HG03280 (cell line): ENCODE measurements around the gene DEUP1.
"Not testable (repeated sequence)": the region's sequence is repeated elsewhere in the genome, so short reads cannot be mapped to it uniquely, and the experiment has no call there.

Experiments used
- ATAC-seq: cut with Tn5 transposase; IDR thresholded peaks from one replicate; pipeline ENCODE4 v1.9.1; 2021; ENCODE audit warnings: mild to moderate bottlenecking, moderate library complexity; ENCODE audit not compliant: unreplicated experiment

DEUP1 gene

GRCh38 chr11:93330446-93330984 lies at the start of gene DEUP1:
TSS of gene DEUP1 (plus strand) at chr11:93330742. CDS start at chr11:93332260, 1,518 bp downstream.
- no peak for ATAC-seq

DNA sequence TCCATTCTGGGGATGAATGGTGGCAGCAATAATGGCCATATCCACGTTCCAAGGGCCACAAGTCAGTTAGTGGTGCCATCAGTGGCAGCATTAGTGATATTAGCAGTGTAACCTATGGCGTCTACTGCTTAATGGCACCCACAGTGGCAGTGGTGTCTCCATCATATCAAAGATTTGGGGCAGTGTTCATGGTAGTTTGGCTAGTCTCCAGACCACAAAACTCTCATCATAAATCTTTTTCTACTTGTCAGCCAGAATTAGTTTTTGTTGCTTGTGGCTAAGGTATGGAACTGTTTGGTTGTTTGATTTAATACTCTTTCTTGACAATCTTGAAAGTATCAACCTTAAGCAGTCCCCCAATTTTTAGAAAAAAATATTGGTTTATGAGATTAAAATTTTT lies 45.1 kb upstream of the DEUP1 start:
- no peak for ATAC-seq

DNA sequence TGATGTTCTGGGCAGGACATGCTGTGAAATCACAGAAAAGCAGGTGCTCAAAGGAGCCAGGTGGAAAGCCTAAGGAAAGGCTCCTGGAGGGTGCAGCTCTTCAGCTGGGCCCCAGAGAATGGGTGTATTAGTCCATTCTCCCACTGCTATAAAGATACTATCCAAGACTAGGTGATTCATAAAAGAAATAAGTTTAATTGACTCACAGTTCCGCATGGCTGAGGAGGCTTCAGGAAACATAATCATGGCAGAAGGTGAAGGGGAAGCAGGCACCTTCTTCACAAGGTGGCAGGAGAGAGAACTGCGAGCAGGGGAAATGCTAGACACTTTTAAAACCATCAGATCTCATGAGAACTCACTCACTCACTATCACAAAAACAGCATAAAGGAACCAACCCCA lies 43.1 kb upstream of the DEUP1 start:
- no peak for ATAC-seq

DNA sequence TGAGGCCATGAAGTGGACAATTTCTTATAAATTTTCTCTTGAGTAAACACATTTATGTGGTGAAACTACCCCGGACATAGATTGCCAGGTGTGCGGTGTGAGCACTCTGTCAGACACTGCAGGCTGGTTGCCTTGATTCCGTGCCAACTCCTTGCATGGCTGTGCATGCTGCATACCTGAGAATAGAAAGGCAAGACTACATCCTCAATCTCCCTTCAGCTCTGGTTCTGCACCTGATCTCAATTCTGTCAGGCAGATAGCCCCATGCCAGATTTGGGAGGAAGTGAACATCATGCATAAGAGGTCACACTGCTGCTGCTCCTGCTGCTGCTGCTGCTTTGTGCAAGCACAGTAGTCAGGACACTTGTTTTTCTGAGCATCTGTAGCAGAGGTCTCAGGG lies 42.5 kb upstream of the DEUP1 start:
- ATAC-seq: no peak

DNA sequence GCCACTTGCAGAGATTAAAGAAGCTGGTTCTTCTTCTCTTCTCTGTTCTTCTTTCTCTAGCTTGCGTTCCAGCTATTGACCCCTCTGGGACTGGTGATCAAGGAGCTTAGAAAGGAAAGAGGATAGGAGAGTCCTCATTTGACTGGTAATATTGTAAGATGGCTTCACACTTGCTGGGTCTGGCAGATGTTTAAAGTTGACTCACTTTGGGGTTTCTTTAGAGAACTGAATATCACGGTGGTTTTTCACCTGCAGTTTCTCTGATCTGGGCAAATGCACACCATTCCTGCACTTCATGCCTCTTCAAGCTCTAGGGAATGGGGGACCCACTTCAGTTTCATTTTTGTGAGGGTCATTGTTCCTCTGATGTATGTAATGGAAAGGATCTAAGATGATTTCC lies 41.8 kb upstream of the DEUP1 start:
- ATAC-seq: no peak

DNA sequence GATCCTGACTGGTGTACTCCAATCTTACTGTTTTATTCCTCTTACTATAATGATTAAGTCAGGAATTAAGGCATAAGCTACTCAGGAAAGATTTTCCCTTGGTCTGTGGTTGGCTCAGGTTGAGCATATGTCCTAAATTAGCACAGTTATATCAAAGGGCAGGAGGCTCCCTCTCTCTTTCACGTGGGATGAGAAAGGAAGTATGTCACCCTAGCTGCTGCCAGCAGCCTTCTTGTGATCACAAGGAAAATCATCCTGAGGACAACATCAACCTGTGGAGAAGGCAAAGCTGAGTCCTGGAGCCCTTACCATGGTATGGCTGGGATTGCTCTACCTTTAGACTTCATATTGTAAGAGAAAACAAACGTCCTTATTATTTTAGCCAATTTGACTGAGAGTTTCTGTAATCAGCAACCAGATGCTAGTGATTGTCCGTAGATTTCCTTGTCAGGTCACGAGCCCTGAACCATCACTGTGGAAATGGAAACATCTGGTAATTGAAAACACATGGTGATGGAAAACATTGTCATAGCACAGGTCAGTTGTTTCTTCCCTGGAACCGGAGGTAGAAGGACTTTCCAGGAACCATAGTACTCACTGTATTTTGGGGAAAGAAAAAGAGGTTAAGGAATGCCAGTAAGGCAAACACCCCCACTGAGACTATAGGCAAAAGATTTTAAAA lies 40.6 kb upstream of the DEUP1 start:
- no peak for ATAC-seq

- ATAC-seq: no peak
These were observed 39.4 kb upstream of the DEUP1 start for GRCh38 chr11:93291110-93291509.

DNA sequence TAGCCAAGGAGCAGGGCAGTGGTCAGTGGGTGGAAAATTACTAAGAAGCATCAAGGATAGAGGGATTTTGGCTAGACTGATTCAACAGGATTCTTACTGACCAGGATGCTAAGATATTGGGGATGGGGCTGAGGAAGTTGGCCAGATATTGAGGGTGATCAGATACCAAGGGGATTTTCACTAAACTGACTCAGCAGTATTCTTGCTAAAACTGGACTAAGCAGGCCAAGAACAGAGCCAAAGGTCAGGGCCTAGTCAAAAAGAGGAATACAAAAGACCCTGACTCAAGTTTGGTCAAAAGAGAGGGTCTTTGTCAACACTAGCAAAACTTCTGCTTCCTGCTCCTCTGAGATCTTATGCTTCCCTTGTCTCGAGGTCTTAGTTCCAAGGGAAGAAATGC lies 38.6 kb upstream of the DEUP1 start:
- ATAC-seq: no peak

DNA sequence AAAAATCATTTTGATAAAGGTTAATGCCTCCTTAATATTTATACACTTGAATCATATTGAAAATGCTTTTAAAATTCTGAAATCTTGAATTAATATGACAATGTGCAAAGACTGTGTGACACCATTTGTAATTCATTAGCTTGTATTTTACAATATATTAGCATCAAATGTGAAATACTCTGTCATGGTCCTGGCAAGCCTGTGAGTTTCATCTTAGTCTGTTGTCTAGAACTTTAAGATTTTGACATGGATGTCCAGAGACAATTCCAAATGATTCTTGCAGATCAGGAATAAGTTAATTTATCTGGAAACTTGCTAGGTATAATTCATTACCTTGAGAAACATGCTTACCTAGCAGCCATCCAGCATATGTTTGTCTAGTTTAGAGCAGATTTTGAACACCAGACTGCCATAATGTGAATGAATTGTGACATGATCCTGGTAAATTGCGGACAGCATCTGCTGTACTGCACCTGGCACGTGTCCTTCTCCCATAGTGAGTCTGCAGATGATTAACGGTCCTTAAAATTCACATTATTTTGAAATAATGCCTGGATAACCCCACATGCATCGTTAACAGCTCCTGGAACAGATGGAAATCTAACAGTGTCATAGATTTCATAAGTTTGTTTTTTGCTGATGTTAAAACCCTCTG lies 34.5 kb upstream of the DEUP1 start:
- no peak for ATAC-seq

DNA sequence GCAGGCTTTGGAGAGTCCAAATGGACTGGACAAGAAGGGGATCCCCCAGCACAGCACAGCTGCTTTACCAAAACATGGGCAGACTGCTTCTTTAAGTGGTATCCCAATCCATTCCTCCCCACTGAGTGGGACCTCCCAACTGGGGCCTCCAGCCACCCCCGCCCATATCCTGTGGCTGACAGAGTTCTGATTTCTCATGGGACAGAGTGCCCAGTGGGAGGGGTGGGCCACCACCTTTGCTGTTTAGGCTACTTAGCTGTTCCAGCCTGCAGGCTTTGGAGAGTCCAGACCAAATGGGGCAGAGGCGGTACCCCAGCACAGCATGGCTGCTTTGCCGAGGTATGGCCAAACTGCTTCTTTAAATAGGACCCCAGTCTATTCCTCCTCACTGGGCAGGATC lies 26.9 kb upstream of the DEUP1 start:
- no peak for ATAC-seq

DNA sequence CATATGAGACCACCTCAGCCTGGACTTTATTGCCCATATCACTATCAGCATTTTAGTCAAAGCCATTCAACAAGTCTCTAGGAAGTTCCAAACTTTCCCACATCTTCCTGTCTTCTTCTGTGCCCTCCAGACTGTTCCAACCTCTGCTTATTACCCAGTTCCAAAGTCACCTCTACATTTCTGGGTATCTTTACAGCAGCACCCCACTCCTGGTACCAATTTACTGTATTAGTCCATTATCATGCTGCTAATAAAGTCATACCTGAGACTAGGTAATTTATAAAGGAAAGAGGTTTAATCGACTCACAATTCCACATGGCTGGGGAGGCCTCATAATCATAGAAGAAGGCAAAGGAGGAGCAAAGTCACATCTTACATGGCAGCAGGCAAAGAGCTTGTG lies 16.1 kb upstream of the DEUP1 start:
- not testable (repeated sequence) for ATAC-seq

DNA sequence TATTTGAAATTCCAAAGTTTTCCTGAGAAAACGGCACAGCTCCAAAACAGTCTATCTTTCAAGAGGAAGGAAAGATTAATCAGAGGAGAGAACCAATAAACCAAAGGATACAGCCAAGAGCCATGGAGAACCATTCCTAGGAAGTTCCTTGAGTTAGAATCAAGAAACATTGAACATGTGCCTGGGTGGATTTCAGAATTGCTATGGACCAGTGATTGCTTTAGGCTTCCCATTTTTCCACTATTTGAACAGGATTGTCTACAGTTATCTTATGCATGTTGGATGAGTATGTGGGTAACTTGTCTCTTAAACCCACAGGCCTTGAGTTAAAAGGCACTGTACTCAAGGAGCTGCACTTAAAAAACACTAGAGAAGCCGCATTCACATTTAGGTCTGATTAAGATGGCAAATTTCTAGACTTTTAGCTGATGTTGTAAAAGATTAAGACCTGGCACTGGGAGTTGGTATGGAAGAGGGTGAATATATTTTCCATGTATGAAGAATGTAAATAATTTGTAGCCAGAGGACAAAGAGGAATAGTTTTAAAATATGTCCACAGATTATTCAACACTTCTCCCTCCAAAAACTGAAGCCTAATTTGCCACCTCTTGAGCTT lies 11.2 kb upstream of the DEUP1 start:
- ATAC-seq: no peak

GRCh38 chr11:93320230-93320629 lies 10.3 kb upstream of the DEUP1 start:
- ATAC-seq: no peak

GRCh38 chr11:93322207-93322606 lies 8.3 kb upstream of the DEUP1 start:
- ATAC-seq: no peak

DNA sequence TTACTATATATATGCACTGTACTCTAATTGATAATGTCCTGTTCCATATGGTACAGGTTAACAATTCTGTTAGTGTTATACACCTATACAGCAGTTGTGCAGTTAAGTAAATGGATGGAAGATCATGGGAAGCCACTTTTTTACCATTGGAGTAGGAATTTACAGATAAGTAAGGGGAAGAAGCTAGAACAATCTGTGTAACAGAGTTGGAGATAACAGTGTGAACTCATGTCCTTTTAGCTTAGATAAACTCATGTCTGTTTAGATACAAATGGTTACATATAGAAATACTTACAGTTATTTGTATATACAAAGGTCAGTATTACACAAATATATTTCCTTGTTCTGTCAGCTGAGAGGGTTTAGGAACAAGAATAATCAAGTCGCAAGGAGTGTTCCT lies 6.8 kb upstream of the DEUP1 start:
- ATAC-seq: no peak

- no peak for ATAC-seq
These were observed 6.0 kb upstream of the DEUP1 start for GRCh38 chr11:93324500-93324899.

- ATAC-seq: no peak
These were observed 3.9 kb upstream of the DEUP1 start for GRCh38 chr11:93326681-93327080.

GRCh38 chr11:93329936-93330445 lies 551 bp upstream of the DEUP1 start:
- no peak for ATAC-seq

DNA sequence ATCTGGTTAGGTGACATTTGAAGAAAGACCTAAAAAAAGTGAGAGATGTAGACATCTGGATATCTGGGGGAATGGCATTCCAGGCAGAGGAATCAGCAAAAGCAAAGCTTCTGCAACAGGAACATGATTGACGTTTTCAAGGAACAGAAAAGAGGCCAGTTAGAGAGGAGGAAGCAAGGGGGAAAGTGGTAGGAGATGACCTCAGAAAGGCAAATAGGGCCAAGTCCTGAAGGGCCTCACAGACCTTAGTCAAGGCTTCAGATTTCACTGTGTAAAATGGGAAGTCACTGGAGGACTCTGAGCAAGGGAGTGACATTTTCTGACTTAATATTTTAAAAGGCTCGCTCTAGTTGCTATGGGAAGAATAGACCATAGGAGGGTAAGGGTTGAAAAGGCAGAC lies 9.7 kb downstream of the DEUP1 start:
- ATAC-seq: no peak

DNA sequence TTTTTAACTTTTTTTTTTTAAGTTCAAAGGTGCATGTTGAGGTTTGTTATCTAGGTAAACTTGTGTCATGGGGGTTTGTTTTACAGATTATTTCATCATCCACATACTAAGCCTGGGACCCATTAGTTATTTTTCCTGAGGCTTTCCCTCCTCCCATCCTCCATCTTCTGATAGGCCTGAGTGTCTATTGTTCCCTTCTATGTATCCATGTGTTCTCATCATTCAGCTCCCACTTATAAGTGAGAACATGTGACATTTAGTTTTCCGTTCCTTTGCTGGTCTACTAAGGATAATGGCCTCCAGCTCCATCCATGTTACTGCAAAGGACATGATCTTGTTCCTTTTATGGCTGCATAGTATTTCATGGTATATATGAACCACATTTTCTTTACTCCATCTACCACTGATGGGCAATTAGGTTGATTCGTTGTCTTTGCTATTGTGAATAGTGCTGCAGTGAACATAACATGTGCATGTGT lies 14.4 kb downstream of the DEUP1 start:
- no peak for ATAC-seq

DNA sequence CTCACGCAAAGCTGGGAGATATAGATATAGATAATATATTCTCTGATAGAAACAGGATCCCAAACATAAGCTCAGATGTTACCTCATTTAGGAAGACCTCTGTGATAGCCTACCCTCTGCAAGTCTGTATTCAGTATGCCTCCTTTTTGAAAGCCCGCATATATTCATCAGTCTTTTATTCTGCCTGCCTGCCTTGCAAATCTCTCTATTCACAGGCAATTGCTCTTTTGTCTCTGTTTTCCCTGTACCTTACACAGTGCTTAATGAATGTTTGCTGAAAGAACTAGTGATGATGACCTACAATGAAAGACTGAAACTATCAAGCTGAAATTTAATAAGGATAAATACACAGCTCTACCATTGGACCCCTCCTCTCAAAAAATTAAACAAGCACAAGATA lies 18.4 kb downstream of the DEUP1 start:
- no peak for ATAC-seq

DNA sequence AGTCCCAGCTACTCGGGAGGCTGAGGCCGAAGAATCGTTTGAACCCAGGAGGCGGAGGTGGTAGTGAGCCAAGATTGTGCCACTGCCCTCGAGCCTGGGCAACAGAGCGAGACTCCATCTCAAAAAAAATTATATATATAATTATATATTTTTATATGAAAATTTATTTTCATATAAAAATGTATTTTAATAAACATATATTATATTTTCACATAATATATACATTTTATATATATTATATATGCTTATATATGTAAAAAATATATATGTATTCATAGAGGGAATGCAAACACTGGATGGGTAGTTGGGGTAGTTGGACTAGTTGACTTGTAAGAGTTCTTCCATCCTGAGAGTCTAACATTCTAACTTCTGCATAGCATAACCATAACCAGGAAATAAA lies 20.3 kb downstream of the DEUP1 start:
- ATAC-seq: no peak
